RWPE2 (cell line): ENCODE data around the gene PTGR3.

Source experiments
- ATAC-seq: fragments of 200-7000 bp; cut with Tn5 transposase; 3 replicates; pipeline ENCODE4 v1.9.1; 2021; ENCODE audit warnings: low read depth
- DNase-seq: peaks from one replicate; pipeline ENCODE4 v3.0.0-alpha.2; 2020; ENCODE audit warnings: low spot score
- H3K27ac ChIP-seq: fragments of 450-650 bp; 2 replicates; pipeline ENCODE4 v1.5.1; 2017; ENCODE audit warnings: mild to moderate bottlenecking; ENCODE audit not compliant: poor library complexity, severe bottlenecking
- H3K27me3 ChIP-seq: fragments of 250-450 bp; sonication (Bioruptor Pico); 2 replicates; pipeline ENCODE4 v1.5.1; 2021; ENCODE audit warnings: mild to moderate bottlenecking, moderate library complexity; ENCODE audit not compliant: insufficient read depth, poor library complexity, severe bottlenecking
- H3K36me3 ChIP-seq: fragments of 250-450 bp; sonication (Bioruptor Pico); 2 replicates; pipeline ENCODE4 v1.5.1; 2020; ENCODE audit warnings: low read depth, mild to moderate bottlenecking, moderate library complexity
- H3K4me1 ChIP-seq: fragments of 250-450 bp; sonication (Bioruptor Pico); 2 replicates; pipeline ENCODE4 v1.5.1; 2021; ENCODE audit warnings: mild to moderate bottlenecking, moderate library complexity; ENCODE audit not compliant: insufficient read depth, poor library complexity, severe bottlenecking
- H3K4me3 ChIP-seq: fragments of 250-450 bp; sonication (Bioruptor Pico); 2 replicates; pipeline ENCODE4 v1.5.1; 2021; ENCODE audit warnings: mild to moderate bottlenecking, moderate library complexity; ENCODE audit not compliant: severe bottlenecking
- H3K9me3 ChIP-seq: fragments of 250-450 bp; sonication (Bioruptor Pico); 2 replicates; pipeline ENCODE4 v1.5.1; 2021; ENCODE audit warnings: mild to moderate bottlenecking, moderate library complexity; ENCODE audit not compliant: severe bottlenecking
- TF ChIP-seq, protein P1 (sequence below): fragments of 450-650 bp; IDR thresholded peaks from one replicate; pipeline ENCODE4 v1.5.1; 2017; ENCODE audit warnings: mild to moderate bottlenecking, moderate library complexity; ENCODE audit not compliant: poor library complexity, severe bottlenecking

The PTGR3 gene

DNA sequence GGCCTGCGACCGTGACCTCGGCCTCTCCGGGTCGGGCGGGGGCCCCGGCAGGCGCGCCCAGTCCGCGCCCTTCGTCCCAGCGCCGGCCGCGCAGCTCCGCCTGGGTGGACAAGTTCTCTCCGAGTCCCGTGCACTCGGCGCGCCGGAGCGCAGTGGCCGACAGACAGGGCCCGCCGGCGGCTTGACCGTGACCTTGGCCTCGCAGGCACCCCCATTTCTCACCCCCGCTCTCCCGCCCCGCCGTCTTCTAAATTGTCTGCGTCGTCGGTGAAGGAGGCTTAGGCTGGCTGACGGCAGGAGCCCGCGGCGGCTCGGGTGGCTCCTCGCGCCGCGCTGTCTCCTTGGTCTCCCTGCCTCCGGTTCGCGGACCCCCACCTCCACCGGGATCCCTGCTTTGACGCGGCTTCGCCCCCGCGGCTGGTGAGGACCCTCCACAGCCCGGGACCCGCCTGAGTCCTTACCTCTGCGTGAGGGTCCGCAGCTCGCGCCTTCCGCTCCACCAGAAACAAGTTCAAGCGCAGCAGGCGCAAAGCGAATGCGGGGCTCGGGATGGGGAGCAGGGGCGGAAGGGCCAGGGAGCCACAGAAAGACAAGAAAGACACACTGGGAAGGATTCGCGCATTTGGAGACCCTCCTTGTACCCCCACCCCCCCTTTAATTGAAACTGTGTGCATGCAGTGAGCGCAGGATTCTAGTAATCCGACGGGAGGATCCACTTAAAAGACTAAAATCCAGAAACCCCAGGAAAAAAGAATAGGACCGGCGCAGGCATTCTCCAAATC lies 4.0 kb downstream of the PTGR3 start:
- TF ChIP-seq, protein P1, sequence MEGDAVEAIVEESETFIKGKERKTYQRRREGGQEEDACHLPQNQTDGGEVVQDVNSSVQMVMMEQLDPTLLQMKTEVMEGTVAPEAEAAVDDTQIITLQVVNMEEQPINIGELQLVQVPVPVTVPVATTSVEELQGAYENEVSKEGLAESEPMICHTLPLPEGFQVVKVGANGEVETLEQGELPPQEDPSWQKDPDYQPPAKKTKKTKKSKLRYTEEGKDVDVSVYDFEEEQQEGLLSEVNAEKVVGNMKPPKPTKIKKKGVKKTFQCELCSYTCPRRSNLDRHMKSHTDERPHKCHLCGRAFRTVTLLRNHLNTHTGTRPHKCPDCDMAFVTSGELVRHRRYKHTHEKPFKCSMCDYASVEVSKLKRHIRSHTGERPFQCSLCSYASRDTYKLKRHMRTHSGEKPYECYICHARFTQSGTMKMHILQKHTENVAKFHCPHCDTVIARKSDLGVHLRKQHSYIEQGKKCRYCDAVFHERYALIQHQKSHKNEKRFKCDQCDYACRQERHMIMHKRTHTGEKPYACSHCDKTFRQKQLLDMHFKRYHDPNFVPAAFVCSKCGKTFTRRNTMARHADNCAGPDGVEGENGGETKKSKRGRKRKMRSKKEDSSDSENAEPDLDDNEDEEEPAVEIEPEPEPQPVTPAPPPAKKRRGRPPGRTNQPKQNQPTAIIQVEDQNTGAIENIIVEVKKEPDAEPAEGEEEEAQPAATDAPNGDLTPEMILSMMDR, result no peak
- Histone ChIP-seq H3K9me3 (no peaks in the 10 kb centered on the region), H3K4me1 (peaks cover 10% of the 10 kb centered on the region), H3K36me3 (peaks cover 26% of the 10 kb centered on the region), H3K4me3 (peak overlapping the region; percentile 15), H3K27ac (no peak overlapping the region), H3K27me3 (no peaks in the 10 kb centered on the region)
- DNase-seq (no peak), ATAC-seq (no peak)

DNA sequence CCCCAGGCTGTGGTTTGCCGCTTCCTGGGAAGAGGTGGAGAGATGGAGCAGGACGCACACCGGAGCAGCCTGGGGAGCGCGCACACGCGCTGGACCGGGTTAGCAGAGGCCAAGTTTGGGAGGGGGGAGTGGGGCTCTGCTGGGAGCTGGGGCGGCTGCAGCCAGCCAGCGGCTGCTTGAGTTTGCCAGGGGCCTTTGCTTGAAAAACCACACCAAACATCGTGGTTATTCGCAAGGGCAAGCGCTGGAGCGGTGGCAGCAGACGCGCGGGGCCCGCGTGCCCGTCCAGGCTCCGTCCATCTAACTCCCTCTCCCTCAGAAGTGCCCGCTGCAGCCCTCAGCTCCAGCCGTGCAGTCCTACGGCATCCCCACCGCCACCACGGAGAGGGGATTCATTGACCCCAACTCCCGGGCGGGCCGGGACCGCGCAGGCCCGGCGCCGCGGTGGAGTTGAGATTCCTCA lies 4.6 kb downstream of the PTGR3 start:
- Histone ChIP-seq H3K27me3 (no peaks in the 10 kb centered on the region), H3K36me3 (peaks cover 26% of the 10 kb centered on the region), H3K4me1 (peaks cover 10% of the 10 kb centered on the region), H3K27ac (no peak overlapping the region), H3K4me3 (peak overlapping the region; percentile 15), H3K9me3 (no peaks in the 10 kb centered on the region)
- TF ChIP-seq, protein P1, result no peak
- ATAC-seq (no peak), DNase-seq (no peak)

DNA sequence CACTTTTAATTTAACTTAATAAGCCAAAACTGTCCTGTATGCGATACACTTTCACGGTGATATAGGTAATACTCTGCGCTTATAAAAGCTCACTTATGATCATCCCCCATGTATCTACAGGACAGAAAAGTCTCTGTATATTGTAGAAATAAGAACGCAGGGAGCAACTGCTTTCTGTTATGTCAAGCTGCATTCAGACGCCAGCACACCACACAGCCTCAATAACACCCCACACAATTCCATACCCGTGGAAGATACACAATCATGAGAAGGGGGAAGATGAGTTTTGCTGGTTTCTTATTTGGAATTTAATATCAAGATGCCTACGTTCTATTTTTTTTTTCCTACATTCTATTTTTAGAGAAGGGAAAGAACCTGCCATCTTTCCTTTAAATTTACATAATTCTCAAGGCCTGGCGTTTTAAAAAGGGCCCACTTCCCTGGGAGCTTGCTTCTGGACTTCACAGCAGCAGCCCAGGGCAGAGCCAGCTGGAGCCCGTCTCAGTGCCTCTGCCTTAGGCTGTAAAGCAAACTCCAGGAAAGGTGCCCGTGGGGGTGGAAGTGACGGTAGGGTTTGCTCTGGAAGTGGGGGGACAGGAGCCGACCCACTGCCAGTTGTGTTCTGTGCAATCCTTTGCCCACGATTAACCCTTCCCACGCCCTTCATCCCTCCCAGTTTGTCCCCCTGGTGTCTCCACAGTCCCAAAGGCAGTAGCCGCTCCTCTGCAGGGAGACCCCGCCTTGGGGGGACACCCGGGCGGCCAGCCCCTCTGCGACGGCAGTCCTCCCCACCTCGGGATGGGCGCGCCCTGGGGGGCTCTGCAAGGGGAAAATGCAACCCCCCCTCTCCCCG lies 5.3 kb downstream of the PTGR3 start:
- DNase-seq, result no peak
- TF ChIP-seq, protein P1, result no peak
- H3K36me3 ChIP-seq, result peaks cover 26% of the 10 kb centered on the region

DNA sequence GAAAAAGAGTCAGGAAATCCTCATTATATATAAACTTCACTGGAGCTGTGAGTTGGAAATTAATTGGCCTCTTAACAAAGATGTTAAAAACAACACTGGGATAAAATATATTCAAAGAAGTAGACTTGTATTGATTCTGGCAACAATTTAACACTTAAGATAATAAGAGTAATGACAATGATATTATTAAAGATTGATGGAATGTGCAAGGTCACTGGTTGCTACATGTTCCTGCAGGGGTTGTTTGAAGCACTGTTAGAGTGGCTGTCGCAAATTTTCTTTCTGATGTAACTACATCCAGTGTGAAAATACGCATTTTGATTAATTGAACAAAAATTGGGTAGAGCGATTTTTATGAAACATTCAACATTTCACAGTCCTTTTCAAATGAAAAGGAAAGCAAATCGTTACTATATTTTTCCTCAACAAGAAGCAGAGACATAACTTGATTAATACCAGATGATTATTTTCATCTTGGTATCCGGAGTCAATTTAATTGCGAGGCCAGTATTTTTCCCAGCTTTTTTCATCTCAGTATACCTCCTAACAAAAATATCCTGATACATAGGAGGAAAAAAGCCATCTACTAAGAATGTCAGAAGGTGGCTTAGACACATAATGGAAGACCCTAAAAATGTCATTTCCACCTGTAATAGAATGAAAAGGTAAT lies 6.1 kb downstream of the PTGR3 start:
- H3K27me3 ChIP-seq, result no peaks in the 10 kb centered on the region

More for the DNA sequence above, 5.3 kb downstream of the PTGR3 start:
- ATAC-seq, result no peak
- H3K27me3 ChIP-seq, result no peaks in the 10 kb centered on the region
- H3K4me1 ChIP-seq, result peaks cover 10% of the 10 kb centered on the region
- peak overlapping the region; percentile 15 for H3K4me3 ChIP-seq
- no peak overlapping the region for H3K27ac ChIP-seq
- no peaks in the 10 kb centered on the region for H3K9me3 ChIP-seq

More for the DNA sequence above, 6.1 kb downstream of the PTGR3 start:
- DNase-seq (no peak), ATAC-seq (no peak)
- no peak overlapping the region for H3K4me3 ChIP-seq
- no peaks in the 10 kb centered on the region for H3K9me3 ChIP-seq
- peaks cover 26% of the 10 kb centered on the region for H3K36me3 ChIP-seq
- H3K27ac ChIP-seq, result no peak overlapping the region
- peaks cover 10% of the 10 kb centered on the region for H3K4me1 ChIP-seq
- TF ChIP-seq, protein P1, result no peak
